Measurements from ENCODE around the gene NXPH3.

- no peak for TF ChIP-seq CTCF (conservative IDR thresholded peaks at IDR 0.05)
- TF ChIP-seq EZH2 (IDR thresholded peaks at IDR 0.05; ENCODE audit: low read depth) = no peak
These were observed 3.4 kb downstream of the NXPH3 start for GRCh38 chr17:49578952-49579500.
